Naive thymus-derived CD8-positive, alpha-beta T cell (primary cell): ENCODE measurements around the gene GRIK1. TPM values are rescaled to one million over a fixed set of nuclear protein-coding genes. Genes with fewer than 3 reads are reported as not detected.

Experiments used
- ATAC-seq, 2 donors: fragments of 150-1000 bp; cut with Tn5 transposase in 1 of 2; sonication (Bioruptor Pico), chemical (Tn5 transposase) in 1 of 2; 1 replicate in 1 of 2; 2 replicates in 1 of 2; pipeline ENCODE4 v1.10.0; 2021; ENCODE audit warnings: mild to moderate bottlenecking in 2 of 2, moderate library complexity in 2 of 2
- POLR2A ChIA-PET: fragments of 350-600 bp; sonication (Branson Sonifier 250); formaldehyde crosslinking; loops from one replicate; lab custom pipeline; 2021; ENCODE audit warnings: antibody characterized with exemption; lab: Charles Lee
- DNase-seq, 10 donors: peaks; one replicate each; pipeline versions ENCODE4 v3.0.0 to v3.0.0-alpha.2; 2020 to 2022
- H3K27ac Mint-ChIP-seq, 10 donors: one replicate each; pipeline ENCODE4 v1.8.0; 2020 to 2022; ENCODE audit warnings: mild to moderate bottlenecking in 10 of 10, mixed read lengths in 10 of 10, moderate library complexity in 4 of 10, inconsistent platforms in 1 of 10
- H3K27me3 Mint-ChIP-seq, 5 donors: one replicate each; pipeline ENCODE4 v1.8.0; 2021 to 2022; ENCODE audit warnings: mixed read lengths in 5 of 5
- H3K36me3 Mint-ChIP-seq, 3 donors: one replicate each; pipeline ENCODE4 v1.8.0; 2020 to 2022; ENCODE audit warnings: mixed read lengths in 3 of 3, mild to moderate bottlenecking in 2 of 3, inconsistent platforms in 1 of 3
- H3K4me1 Mint-ChIP-seq, 4 donors: one replicate each; pipeline ENCODE4 v1.8.0; 2021 to 2022; ENCODE audit warnings: mixed read lengths in 4 of 4
- H3K4me3 Mint-ChIP-seq, 10 donors: one replicate each; pipeline ENCODE4 v1.8.0; 2020 to 2022; ENCODE audit warnings: mild to moderate bottlenecking in 10 of 10, mixed read lengths in 10 of 10, moderate library complexity in 6 of 10, inconsistent platforms in 1 of 10
- H3K9me3 Mint-ChIP-seq, 9 donors: one replicate each; pipeline ENCODE4 v1.8.0; 2020 to 2022; ENCODE audit warnings: mixed read lengths in 9 of 9, mild to moderate bottlenecking in 3 of 9, inconsistent platforms in 1 of 9, moderate library complexity in 1 of 9
- polyA plus RNA-seq, 3 donors: library from polyadenylated mRNA; unstranded; fragments of 300-500 nt; fragmentation: Illumina TruSeq; gene quantifications; one replicate each; pipeline ENCODE4 v1.2.3, GENCODE V29; 2021
- total RNA-seq, 8 experiments: library from RNA in 2 of 8; stranded (reverse) in 2 of 8; gene quantifications; one replicate each; pipeline ENCODE4 v1.2.3 and lab custom pipeline; 2021 to 2026

GRIK1 gene
- total and polyA plus RNA-seq, 5 experiments from 2014 or later = 0.07 TPM; not detected in 4

GRCh38 chr21:29798840-29799239 lies 141.0 kb downstream of the GRIK1 start:
- Mint-ChIP-seq H3K27ac (no peak overlapping the region), H3K9me3 (peaks cover 0 to 3% (median 0%) of the 10 kb centered on the region in 9 donors), H3K4me3 (no peak overlapping the region), H3K36me3 (no peaks in the 10 kb centered on the region), H3K4me1 (no peaks in the 10 kb centered on the region), H3K27me3 (peaks cover 4 to 27% (median 8%) of the 10 kb centered on the region in 5 donors)
- POLR2A ChIA-PET = no interaction called here
- ATAC-seq (no peak), DNase-seq (no peak)

GRCh38 chr21:29797155-29797554 lies 142.6 kb downstream of the GRIK1 start:
- ATAC-seq = no peak
- Mint-ChIP-seq H3K27ac (no peak overlapping the region), H3K9me3 (peaks cover 0 to 3% (median 0%) of the 10 kb centered on the region in 9 donors), H3K4me1 (no peaks in the 10 kb centered on the region), H3K36me3 (no peaks in the 10 kb centered on the region), H3K4me3 (no peak overlapping the region), H3K27me3 (peaks cover 4 to 27% (median 9%) of the 10 kb centered on the region in 5 donors)
- no peak for DNase-seq
- POLR2A ChIA-PET = no interaction called here

- DNase-seq (no peak), ATAC-seq (no peak)
- Mint-ChIP-seq H3K4me1 (no peaks in the 10 kb centered on the region), H3K36me3 (no peaks in the 10 kb centered on the region), H3K27ac (no peak overlapping the region), H3K27me3 (peaks cover 0 to 28% (median 10%) of the 10 kb centered on the region in 5 donors), H3K9me3 (no peaks in the 10 kb centered on the region), H3K4me3 (no peak overlapping the region)
- POLR2A ChIA-PET = no interaction called here
Measured at GRCh38 chr21:29793712-29794111, 146.1 kb downstream of the GRIK1 start.

- Mint-ChIP-seq H3K36me3 (no peaks in the 10 kb centered on the region), H3K27me3 (peaks cover 5 to 29% (median 7%) of the 10 kb centered on the region in 5 donors), H3K27ac (no peak overlapping the region), H3K4me3 (no peak overlapping the region), H3K4me1 (no peaks in the 10 kb centered on the region), H3K9me3 (peaks cover 0 to 4% (median 0%) of the 10 kb centered on the region in 9 donors)
- POLR2A ChIA-PET = no interaction called here
- ATAC-seq = no peak
- DNase-seq = no peak
Measured at GRCh38 chr21:29789393-29789792, 150.4 kb downstream of the GRIK1 start.

- POLR2A ChIA-PET = no interaction called here
- no peak for DNase-seq
- H3K9me3 Mint-ChIP-seq = peaks cover 0 to 4% (median 0%) of the 10 kb centered on the region in 9 donors
- H3K4me1 Mint-ChIP-seq = no peaks in the 10 kb centered on the region
- no peaks in the 10 kb centered on the region for H3K36me3 Mint-ChIP-seq
- peaks cover 5 to 29% (median 7%) of the 10 kb centered on the region in 5 donors for H3K27me3 Mint-ChIP-seq
- no peak overlapping the region for H3K4me3 Mint-ChIP-seq
- no peak overlapping the region for H3K27ac Mint-ChIP-seq
- ATAC-seq = no peak
Measured at GRCh38 chr21:29788752-29789151, 151.0 kb downstream of the GRIK1 start.

- Mint-ChIP-seq H3K36me3 (no peaks in the 10 kb centered on the region), H3K4me1 (no peaks in the 10 kb centered on the region), H3K27ac (no peak overlapping the region), H3K27me3 (peaks cover 3 to 29% (median 6%) of the 10 kb centered on the region in 5 donors), H3K4me3 (no peak overlapping the region), H3K9me3 (peaks cover 0 to 4% (median 0%) of the 10 kb centered on the region in 9 donors)
- no peak for DNase-seq
- no peak for ATAC-seq
- POLR2A ChIA-PET = no interaction called here
Measured at GRCh38 chr21:29787361-29787909, 152.4 kb downstream of the GRIK1 start.

- DNase-seq (no peak), ATAC-seq (no peak)
- Mint-ChIP-seq H3K9me3 (peaks cover 0 to 4% (median 0%) of the 10 kb centered on the region in 9 donors), H3K36me3 (no peaks in the 10 kb centered on the region), H3K27ac (peak overlapping the region in 1 of 10 donors; percentile 9), H3K4me3 (no peak overlapping the region), H3K4me1 (no peaks in the 10 kb centered on the region), H3K27me3 (peaks cover 3 to 29% (median 6%) of the 10 kb centered on the region in 5 donors)
- POLR2A ChIA-PET = no interaction called here
Measured at GRCh38 chr21:29786496-29787360, 153.1 kb downstream of the GRIK1 start.

GRCh38 chr21:29777160-29777559 lies 162.6 kb downstream of the GRIK1 start:
- POLR2A ChIA-PET = no interaction called here
- Mint-ChIP-seq H3K9me3 (peaks cover 0 to 11% (median 0%) of the 10 kb centered on the region in 9 donors), H3K4me3 (no peak overlapping the region), H3K27me3 (peaks cover 0 to 5% (median 3%) of the 10 kb centered on the region in 5 donors), H3K36me3 (no peaks in the 10 kb centered on the region), H3K4me1 (no peaks in the 10 kb centered on the region), H3K27ac (peak overlapping the region in 1 of 10 donors; percentile 46)
- ATAC-seq (no peak), DNase-seq (no peak)

- Mint-ChIP-seq H3K36me3 (no peaks in the 10 kb centered on the region), H3K9me3 (peaks cover 0 to 11% (median 0%) of the 10 kb centered on the region in 9 donors), H3K27me3 (peaks cover 0 to 8% (median 3%) of the 10 kb centered on the region in 5 donors), H3K4me1 (no peaks in the 10 kb centered on the region), H3K27ac (no peak overlapping the region), H3K4me3 (no peak overlapping the region)
- DNase-seq = no peak
- POLR2A ChIA-PET = no interaction called here
- ATAC-seq = no peak
Measured at GRCh38 chr21:29775462-29775861, 164.3 kb downstream of the GRIK1 start.

- ATAC-seq (no peak), DNase-seq (no peak)
- Mint-ChIP-seq H3K27ac (no peak overlapping the region), H3K36me3 (no peaks in the 10 kb centered on the region), H3K4me3 (no peak overlapping the region), H3K27me3 (peaks cover 0 to 15% (median 0%) of the 10 kb centered on the region in 5 donors), H3K4me1 (peaks cover 0 to 3% (median 0%) of the 10 kb centered on the region in 4 donors), H3K9me3 (peaks cover 0 to 8% (median 0%) of the 10 kb centered on the region in 9 donors)
- POLR2A ChIA-PET = no interaction called here
Measured at GRCh38 chr21:29771491-29772066, 168.2 kb downstream of the GRIK1 start.

- Mint-ChIP-seq H3K9me3 (no peaks in the 10 kb centered on the region), H3K27me3 (peaks cover 0 to 8% (median 1%) of the 10 kb centered on the region in 5 donors), H3K36me3 (no peaks in the 10 kb centered on the region), H3K4me3 (no peak overlapping the region), H3K27ac (no peak overlapping the region), H3K4me1 (peaks cover 0 to 3% (median 0%) of the 10 kb centered on the region in 4 donors)
- POLR2A ChIA-PET = no interaction called here
- ATAC-seq (no peak), DNase-seq (no peak)
Measured at GRCh38 chr21:29763674-29764073, 176.1 kb downstream of the GRIK1 start.

GRCh38 chr21:29762570-29763082 lies 177.2 kb downstream of the GRIK1 start:
- Mint-ChIP-seq H3K4me1 (peaks cover 0 to 3% (median 0%) of the 10 kb centered on the region in 4 donors), H3K4me3 (no peak overlapping the region), H3K9me3 (no peaks in the 10 kb centered on the region)

GRCh38 chr21:29753216-29753615 lies 186.6 kb downstream of the GRIK1 start:
- POLR2A ChIA-PET = no interaction called here
- H3K27me3 Mint-ChIP-seq = peaks cover 0 to 29% (median 3%) of the 10 kb centered on the region in 5 donors
- no peak overlapping the region for H3K27ac Mint-ChIP-seq
- ATAC-seq = no peak
- H3K36me3 Mint-ChIP-seq = no peaks in the 10 kb centered on the region
- DNase-seq = no peak
- no peaks in the 10 kb centered on the region for H3K9me3 Mint-ChIP-seq
- H3K4me1 Mint-ChIP-seq = no peaks in the 10 kb centered on the region
- no peak overlapping the region for H3K4me3 Mint-ChIP-seq

More at GRCh38 chr21:29762570-29763082, 177.2 kb downstream of the GRIK1 start:
- no peak overlapping the region for H3K27ac Mint-ChIP-seq
- H3K36me3 Mint-ChIP-seq = no peaks in the 10 kb centered on the region
- POLR2A ChIA-PET = no interaction called here
- peaks cover 0 to 4% (median 1%) of the 10 kb centered on the region in 5 donors for H3K27me3 Mint-ChIP-seq
- ATAC-seq = no peak
- DNase-seq = no peak
